Bronchial epithelial cell (primary cell): Measurements from ENCODE around the gene CPPED1. TPM values are rescaled to one million over a fixed set of nuclear protein-coding genes. Genes with fewer than 3 reads are reported as not detected.

Source experiments
- DNase-seq: peaks from one replicate; pipeline ENCODE4 v3.0.0-alpha.2; 2010; ENCODE audit warnings: low read depth
- FAIRE-seq: peaks from 2 replicates; lab custom pipeline; 2011; peaks lifted over from hg19 to GRCh38; lab: Jason Lieb, UNC
- H3K27me3 ChIP-seq: 2 replicates; pipeline ENCODE4 v1.5.1; 2011; ENCODE audit warnings: low read length; ENCODE audit not compliant: control insufficient read depth, insufficient read depth
- H3K36me3 ChIP-seq: 2 replicates; pipeline ENCODE4 v1.5.1; 2011; ENCODE audit warnings: low read length; ENCODE audit not compliant: control insufficient read depth, insufficient read depth
- H3K4me3 ChIP-seq: 2 replicates; pipeline ENCODE4 v1.5.1; 2011; ENCODE audit warnings: mild to moderate bottlenecking, low read depth, low read length, control low read depth
- total RNA-seq: library from RNA; depleted of rRNA; stranded (reverse); fragments of >200 nt; gene quantifications from 2 replicates; pipeline ENCODE4 v1.2.1, GENCODE V29; 2014
- TF ChIP-seq, protein P1 (sequence below): IDR thresholded peaks from 2 replicates; pipeline ENCODE4 v1.5.1; 2011; ENCODE audit warnings: mild to moderate bottlenecking, moderate library complexity, low read length, control low read depth, inconsistent platforms; ENCODE audit not compliant: insufficient read depth, severe bottlenecking

Gene CPPED1
- total RNA-seq, 1 donor from 2014 or later = 5.8 TPM

DNA sequence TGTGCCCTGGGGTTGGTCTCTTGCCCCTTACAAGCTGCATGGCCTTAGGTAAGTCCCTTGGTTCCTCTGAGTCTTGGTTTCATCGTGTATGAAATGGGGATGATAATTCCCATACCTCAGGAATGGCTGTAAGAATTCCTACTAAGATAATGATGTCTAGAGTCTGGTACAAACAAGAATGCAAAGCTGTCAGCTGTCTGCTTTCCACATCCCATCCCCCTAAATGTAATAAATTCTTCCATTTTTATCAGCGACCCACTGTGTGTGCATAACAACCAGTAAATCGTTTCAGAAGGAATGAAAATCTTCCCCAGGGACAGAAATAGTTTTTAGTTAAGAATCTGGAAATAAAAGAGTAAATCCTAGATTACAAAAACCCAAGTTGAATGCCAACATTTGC is 95.4 kb downstream of the CPPED1 start:
- Histone ChIP-seq H3K36me3 (no peaks in the 10 kb centered on the region), H3K4me3 (no peak overlapping the region), H3K27me3 (no peaks in the 10 kb centered on the region)
- DNase-seq (no peak), FAIRE-seq (no peak)
- TF ChIP-seq, protein P1, sequence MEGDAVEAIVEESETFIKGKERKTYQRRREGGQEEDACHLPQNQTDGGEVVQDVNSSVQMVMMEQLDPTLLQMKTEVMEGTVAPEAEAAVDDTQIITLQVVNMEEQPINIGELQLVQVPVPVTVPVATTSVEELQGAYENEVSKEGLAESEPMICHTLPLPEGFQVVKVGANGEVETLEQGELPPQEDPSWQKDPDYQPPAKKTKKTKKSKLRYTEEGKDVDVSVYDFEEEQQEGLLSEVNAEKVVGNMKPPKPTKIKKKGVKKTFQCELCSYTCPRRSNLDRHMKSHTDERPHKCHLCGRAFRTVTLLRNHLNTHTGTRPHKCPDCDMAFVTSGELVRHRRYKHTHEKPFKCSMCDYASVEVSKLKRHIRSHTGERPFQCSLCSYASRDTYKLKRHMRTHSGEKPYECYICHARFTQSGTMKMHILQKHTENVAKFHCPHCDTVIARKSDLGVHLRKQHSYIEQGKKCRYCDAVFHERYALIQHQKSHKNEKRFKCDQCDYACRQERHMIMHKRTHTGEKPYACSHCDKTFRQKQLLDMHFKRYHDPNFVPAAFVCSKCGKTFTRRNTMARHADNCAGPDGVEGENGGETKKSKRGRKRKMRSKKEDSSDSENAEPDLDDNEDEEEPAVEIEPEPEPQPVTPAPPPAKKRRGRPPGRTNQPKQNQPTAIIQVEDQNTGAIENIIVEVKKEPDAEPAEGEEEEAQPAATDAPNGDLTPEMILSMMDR = no peak

DNA sequence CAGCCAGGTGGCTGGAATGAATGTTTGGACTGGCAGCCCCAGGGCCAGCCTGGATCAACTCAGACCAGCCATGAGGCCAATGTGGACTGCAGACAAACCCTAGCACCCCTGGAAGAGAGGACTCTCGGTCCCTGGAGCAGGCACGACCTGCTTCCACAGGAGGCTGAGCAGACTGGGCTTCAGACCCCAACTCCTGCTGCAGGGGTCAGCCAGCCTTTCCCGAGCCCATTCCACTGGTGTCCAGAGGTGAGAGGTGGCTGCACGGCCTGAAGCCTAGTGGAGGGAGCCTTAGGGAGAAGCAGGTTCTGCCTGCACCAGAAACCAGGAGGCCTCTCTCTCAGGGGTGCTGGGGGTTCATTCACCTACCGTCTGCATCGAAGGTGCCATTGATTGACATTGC is 97.1 kb downstream of the CPPED1 start:
- DNase-seq (no peak), FAIRE-seq (no peak)
- TF ChIP-seq, protein P1 = no peak
- Histone ChIP-seq H3K36me3 (no peaks in the 10 kb centered on the region), H3K4me3 (no peak overlapping the region), H3K27me3 (no peaks in the 10 kb centered on the region)

DNA sequence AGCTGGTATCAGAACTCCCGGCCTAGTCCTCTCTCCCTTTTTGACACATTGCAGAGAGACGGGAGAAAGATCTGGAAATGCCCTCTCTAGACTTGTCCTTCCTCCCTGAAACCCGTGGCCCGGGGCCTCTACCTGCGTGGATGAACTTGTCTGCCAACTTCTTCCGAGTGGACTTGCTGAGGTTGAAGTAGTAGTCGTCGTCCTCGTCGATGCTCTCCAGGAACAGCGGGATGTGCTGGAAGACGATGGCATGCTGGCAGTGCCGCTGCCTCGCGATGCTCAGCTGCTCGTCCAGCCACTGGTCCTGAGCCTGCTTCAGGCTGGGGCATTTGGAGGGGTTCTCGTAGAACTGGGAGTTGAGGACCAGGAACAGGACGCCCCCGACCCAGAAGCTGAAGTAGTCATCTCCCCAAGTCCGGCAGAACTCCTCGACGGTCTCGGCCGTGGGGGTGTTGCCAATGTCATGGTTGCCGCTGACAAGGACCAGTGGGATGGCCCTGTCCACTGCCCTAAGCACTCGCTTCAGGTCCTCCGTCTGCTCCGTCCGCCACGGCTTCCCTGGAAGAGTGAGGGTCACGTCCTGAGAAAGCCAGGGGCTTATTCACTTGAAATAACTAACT is 99.1 kb downstream of the CPPED1 start:
- no peaks in the 10 kb centered on the region for H3K27me3 ChIP-seq
- no peak for FAIRE-seq
- H3K4me3 ChIP-seq = no peak overlapping the region
- no peak for DNase-seq
- TF ChIP-seq, protein P1 = no peak
- H3K36me3 ChIP-seq = no peaks in the 10 kb centered on the region

DNA sequence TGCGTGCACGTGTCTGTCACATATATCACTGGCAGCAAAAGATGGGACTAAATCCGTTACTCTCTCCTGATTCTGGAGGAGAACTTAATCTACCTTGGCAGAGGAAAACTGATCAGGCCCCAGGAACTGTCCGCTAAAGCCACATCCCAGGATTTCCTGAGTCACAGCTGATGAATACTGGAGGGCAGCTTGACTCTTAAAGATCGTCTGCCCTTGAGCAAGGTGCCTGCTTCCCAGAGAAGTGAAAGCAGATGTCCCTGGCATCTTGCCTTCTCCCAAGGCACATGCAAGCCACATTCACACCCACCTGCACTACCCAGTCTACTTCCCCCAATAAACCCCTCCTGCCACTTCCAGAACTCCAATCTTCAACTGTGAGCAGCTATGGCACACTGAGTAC is 99.8 kb downstream of the CPPED1 start:
- no peaks in the 10 kb centered on the region for H3K36me3 ChIP-seq
- no peak overlapping the region for H3K4me3 ChIP-seq
- TF ChIP-seq, protein P1 = no peak
- H3K27me3 ChIP-seq = no peaks in the 10 kb centered on the region
- FAIRE-seq (no peak), DNase-seq (no peak)

DNA sequence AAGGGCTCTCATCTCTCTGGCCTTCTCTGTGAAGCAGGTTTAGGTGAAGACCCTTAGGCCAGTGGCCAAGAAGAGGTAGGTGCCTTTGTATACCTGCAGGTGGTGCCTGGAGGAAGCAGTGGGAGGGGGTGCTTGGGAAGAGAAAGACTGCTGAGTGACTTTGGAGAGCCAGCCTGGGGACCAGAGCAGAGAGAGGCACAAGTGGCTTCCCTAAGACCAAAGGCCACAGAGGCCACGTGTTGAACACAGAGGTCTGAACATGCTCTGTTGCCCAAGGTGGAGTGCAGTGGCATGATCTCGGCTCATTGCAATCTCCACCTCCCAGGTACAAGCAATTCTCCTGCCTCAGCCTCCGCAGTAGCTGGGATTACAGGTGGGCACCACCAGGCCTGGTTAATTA is 103.5 kb downstream of the CPPED1 start:
- no peaks in the 10 kb centered on the region for H3K27me3 ChIP-seq
- FAIRE-seq (no peak), DNase-seq (no peak)
- no peaks in the 10 kb centered on the region for H3K36me3 ChIP-seq
- TF ChIP-seq, protein P1 = no peak
- no peak overlapping the region for H3K4me3 ChIP-seq

DNA sequence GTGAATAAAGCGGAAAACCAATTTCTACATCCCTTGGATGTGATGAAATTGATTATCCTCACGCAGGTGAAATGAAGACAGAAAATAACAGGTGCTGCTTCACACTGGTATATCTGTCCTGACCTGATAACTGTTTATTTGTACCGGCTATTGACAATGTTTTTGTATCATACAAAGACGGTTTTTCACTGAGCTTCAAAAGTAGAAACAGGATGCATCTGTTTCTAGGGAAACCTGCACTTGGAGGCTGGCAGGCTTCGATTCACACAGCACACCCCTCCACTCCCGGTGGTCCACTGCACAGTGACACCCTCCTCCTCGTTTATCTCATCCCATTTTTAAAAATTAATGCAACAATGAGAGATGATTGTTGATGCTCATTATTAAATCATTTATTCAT is 104.5 kb downstream of the CPPED1 start:
- no peaks in the 10 kb centered on the region for H3K36me3 ChIP-seq
- no peak for FAIRE-seq
- TF ChIP-seq, protein P1 = no peak
- no peak for DNase-seq
- H3K4me3 ChIP-seq = no peak overlapping the region
- no peaks in the 10 kb centered on the region for H3K27me3 ChIP-seq
